SU-DHL-6 (cell line): Measurements from ENCODE around the gene RIC8A.

Source experiments
- H2AFZ ChIP-seq: fragments of 200-600 bp; sonication (generic); 2 replicates; pipeline ENCODE4 v1.6.1; 2014; ENCODE audit warnings: low read depth, mild to moderate bottlenecking, moderate library complexity, mixed read lengths, antibody characterized with exemption, low read length; ENCODE audit not compliant: severe bottlenecking
- H3F3A ChIP-seq: fragments of 200-600 bp; shearing (Covaris generic); 2 replicates; pipeline ENCODE4 v1.6.0; 2016; ENCODE audit warnings: antibody characterized with exemption, mild to moderate bottlenecking; ENCODE audit not compliant: insufficient read depth
- H3K27ac ChIP-seq: fragments of 200-600 bp; sonication (generic); 2 replicates; pipeline ENCODE4 v1.5.1; 2016; ENCODE audit warnings: low read depth, mild to moderate bottlenecking, low read length, moderate library complexity, mixed read lengths
- H3K27me3 ChIP-seq: fragments of 200-600 bp; sonication (generic), shearing (Covaris generic); 2 replicates; pipeline ENCODE4 v1.6.0; 2014; ENCODE audit warnings: mild to moderate bottlenecking, low read length
- H3K36me3 ChIP-seq: fragments of 200-600 bp; sonication (generic); 2 replicates; pipeline ENCODE4 v1.6.1; 2014; ENCODE audit warnings: mild to moderate bottlenecking, low read length, mixed read lengths
- H3K4me2 ChIP-seq: fragments of 300-600, 200-600 bp; shearing (Covaris generic), sonication (generic); 2 replicates; pipeline ENCODE4 v1.6.0; 2014; ENCODE audit warnings: low read length, low read depth, mild to moderate bottlenecking; ENCODE audit not compliant: poor library complexity, severe bottlenecking
- H3K4me3 ChIP-seq: fragments of 200-600 bp; sonication (generic); 2 replicates; pipeline ENCODE4 v1.5.1; 2014; ENCODE audit warnings: antibody characterized with exemption, low read length, mild to moderate bottlenecking, mixed read lengths; ENCODE audit not compliant: insufficient read depth, poor library complexity, severe bottlenecking
- H3K79me2 ChIP-seq: fragments of 200-600 bp; sonication (generic); 2 replicates; pipeline ENCODE4 v1.6.1; 2014; ENCODE audit warnings: mild to moderate bottlenecking, low read length, moderate library complexity; ENCODE audit not compliant: insufficient read depth
- H3K9ac ChIP-seq: fragments of 200-600 bp; sonication (generic); 2 replicates; pipeline ENCODE4 v1.7.0; 2014; ENCODE audit warnings: mild to moderate bottlenecking, low read length
- H3K9me2 ChIP-seq: fragments of 200-600 bp; sonication (generic); replicated peaks from 2 replicates; pipeline ENCODE4 v1.6.1; 2014; ENCODE audit warnings: low read length; ENCODE audit not compliant: insufficient read depth
- H3K9me3 ChIP-seq: fragments of 200-600 bp; sonication (generic); 2 replicates; pipeline ENCODE4 v1.6.1; 2014; ENCODE audit warnings: low read length, mixed read lengths; ENCODE audit not compliant: insufficient read depth
- H4K20me1 ChIP-seq: fragments of 200-600 bp; sonication (generic); 2 replicates; pipeline ENCODE4 v1.6.1; 2014; ENCODE audit warnings: low read depth, mild to moderate bottlenecking, antibody characterized with exemption, low read length, moderate library complexity, mixed read lengths
- CTCF ChIP-seq: fragments of 200-600 bp; sonication (generic); IDR thresholded peaks from one replicate; pipeline ENCODE4 v1.5.1; 2017; ENCODE audit warnings: antibody characterized with exemption, mild to moderate bottlenecking, low read length, moderate library complexity; ENCODE audit not compliant: insufficient read depth, poor library complexity, severe bottlenecking
- EZH2phosphoT487 ChIP-seq: fragments of 200-600 bp; sonication (generic), shearing (Covaris generic); conservative IDR thresholded peaks from 2 replicates; pipeline ENCODE4 v1.6.1; 2018; ENCODE audit warnings: mild to moderate bottlenecking, antibody characterized with exemption, low read length, moderate library complexity, mixed read lengths

The RIC8A gene

DNA sequence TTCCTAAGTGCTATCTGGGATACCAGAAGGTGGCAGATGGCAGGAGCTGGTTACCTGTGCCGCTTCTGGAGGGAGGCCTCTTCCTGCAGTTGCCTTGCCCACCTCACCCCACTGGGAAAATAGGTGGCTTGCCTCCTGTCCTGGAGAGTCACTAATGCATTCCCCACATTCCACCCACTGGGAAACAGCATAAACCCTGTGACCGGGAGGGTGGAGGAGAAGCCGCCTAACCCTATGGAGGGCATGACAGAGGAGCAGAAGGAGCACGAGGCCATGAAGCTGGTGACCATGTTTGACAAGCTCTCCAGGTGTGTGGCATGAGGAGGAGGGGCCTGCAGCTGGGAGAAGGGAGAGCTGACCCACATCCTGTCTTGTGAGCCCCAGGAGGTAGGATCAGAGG, 5.6 kb downstream of the RIC8A start:
- no peak for TF ChIP-seq EZH2phosphoT487
- TF ChIP-seq CTCF: no peak
- Histone ChIP-seq H3K4me3 (no peak overlapping the region), H3K36me3 (no peaks in the 10 kb centered on the region), H3K9me2 (no peaks in the 10 kb centered on the region), H3K27me3 (no peaks in the 10 kb centered on the region), H3K9me3 (no peaks in the 10 kb centered on the region), H3K4me2 (no peak overlapping the region), H3K27ac (no peak overlapping the region), H3K79me2 (peaks cover 19% of the 10 kb centered on the region), H2AFZ (no peak overlapping the region), H3K9ac (no peak overlapping the region), H3F3A (peaks cover 12% of the 10 kb centered on the region), H4K20me1 (no peaks in the 10 kb centered on the region; the same call in 1 of the 2 replicates)

- no peaks in the 10 kb centered on the region for H3K27me3 ChIP-seq
- no peak overlapping the region for H3K4me2 ChIP-seq
- H3K9me2 ChIP-seq: no peaks in the 10 kb centered on the region
- TF ChIP-seq EZH2phosphoT487: no peak
- TF ChIP-seq CTCF: no peak
- H4K20me1 ChIP-seq: no peaks in the 10 kb centered on the region; the same call in 1 of the 2 replicates
- H3K4me3 ChIP-seq: no peak overlapping the region
- no peaks in the 10 kb centered on the region for H3K36me3 ChIP-seq
- peaks cover 10% of the 10 kb centered on the region; the same call in 1 of the 2 replicates for H3F3A ChIP-seq
- H3K79me2 ChIP-seq: peaks cover 15% of the 10 kb centered on the region
- no peak overlapping the region for H3K9ac ChIP-seq
- no peaks in the 10 kb centered on the region for H3K9me3 ChIP-seq
- no peak overlapping the region for H3K27ac ChIP-seq
- no peak overlapping the region for H2AFZ ChIP-seq
Measured at GRCh38 chr11:214083-214482, 6.6 kb downstream of the RIC8A start.

- no peak overlapping the region for H3K4me2 ChIP-seq
- no peak overlapping the region for H3K27ac ChIP-seq
- no peaks in the 10 kb centered on the region for H3K36me3 ChIP-seq
- H3K9ac ChIP-seq: no peak overlapping the region
- H3F3A ChIP-seq: peaks cover 10% of the 10 kb centered on the region; the same call in 1 of the 2 replicates
- H3K9me3 ChIP-seq: no peaks in the 10 kb centered on the region
- H3K4me3 ChIP-seq: no peak overlapping the region
- no peak for TF ChIP-seq CTCF
- TF ChIP-seq EZH2phosphoT487: no peak
- H2AFZ ChIP-seq: no peak overlapping the region
- H4K20me1 ChIP-seq: no peaks in the 10 kb centered on the region
- H3K27me3 ChIP-seq: no peaks in the 10 kb centered on the region
- no peaks in the 10 kb centered on the region; the same call in 1 of the 2 replicates for H3K79me2 ChIP-seq
- H3K9me2 ChIP-seq: no peaks in the 10 kb centered on the region
Measured at GRCh38 chr11:215581-216037, 8.1 kb downstream of the RIC8A start.
